Measurements from ENCODE around the gene LBP.
"Not testable (repeated sequence)": the region's sequence is repeated elsewhere in the genome, so short reads cannot be mapped to it uniquely, and the experiment has no call there.

The LBP gene

DNA sequence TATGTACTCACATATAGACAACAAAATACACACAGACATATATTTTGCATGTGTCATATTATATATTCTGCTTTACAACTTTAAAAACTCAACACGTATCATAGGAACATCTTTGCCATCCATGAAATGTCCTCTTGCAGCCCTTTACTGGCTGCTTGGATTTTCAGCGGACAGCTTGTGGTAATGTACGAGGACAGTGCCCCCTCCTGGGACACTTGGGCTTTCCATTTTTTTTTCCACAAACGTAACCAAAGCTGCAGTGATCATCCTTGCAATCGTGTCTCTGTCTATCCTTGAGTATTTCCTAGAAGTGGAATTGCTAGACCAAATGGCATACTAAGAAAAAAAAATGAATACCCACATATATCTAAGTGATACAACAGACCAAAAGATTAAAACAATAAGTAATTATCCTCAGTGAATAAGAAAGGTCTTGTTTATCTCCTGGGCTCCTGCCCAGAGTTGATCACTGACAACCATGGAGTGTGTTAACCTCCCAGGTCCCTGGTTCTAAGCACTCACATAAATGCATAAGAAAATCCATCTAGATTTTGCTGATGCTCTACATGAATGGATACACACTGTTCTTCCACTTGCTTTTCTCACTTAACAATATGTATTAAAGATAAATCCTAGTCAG lies 24.2 kb upstream of the LBP start:
- DNase-seq (ENCODE audit: low read depth), result no peak

DNA sequence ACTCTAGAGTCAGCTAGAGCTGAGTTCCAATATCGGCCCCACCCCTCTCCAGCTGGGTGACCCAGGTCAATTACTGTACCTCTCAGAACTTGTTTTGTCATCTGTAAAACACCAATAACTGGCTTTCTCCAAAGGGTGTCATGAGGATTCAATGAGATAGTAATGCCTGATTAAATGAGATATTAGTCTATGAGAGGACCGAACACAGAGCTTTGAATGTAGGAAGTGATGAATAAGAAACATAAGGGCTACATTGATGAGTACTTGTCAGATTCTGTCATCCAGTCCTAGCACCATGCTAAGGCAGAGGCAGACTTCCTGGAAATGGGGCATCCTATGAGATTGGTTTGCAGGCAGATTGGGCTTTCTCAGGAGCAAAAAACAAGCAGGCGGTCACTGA lies 22.1 kb upstream of the LBP start:
- no peak for DNase-seq (ENCODE audit: low read depth)

DNA sequence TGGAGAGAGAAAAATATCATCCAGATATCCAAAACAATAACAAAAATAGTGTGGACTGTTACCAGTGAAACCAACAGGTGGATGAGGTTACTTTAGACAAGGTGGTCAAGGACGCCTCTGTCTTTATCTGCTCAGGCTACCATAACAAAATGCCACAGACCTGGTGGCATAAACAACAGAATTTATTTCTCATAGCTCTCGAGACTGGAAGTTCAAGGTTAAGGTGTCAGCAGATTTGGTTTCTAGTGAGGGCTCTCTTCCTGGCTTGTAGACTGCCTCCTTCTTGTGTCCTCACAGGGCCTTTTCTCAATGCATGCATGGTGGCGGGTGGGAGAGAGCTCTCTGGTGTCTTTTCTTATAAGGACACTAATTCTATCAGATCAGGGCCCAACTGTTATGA lies 21.1 kb upstream of the LBP start:
- no peak for DNase-seq (ENCODE audit: low read depth)

DNA sequence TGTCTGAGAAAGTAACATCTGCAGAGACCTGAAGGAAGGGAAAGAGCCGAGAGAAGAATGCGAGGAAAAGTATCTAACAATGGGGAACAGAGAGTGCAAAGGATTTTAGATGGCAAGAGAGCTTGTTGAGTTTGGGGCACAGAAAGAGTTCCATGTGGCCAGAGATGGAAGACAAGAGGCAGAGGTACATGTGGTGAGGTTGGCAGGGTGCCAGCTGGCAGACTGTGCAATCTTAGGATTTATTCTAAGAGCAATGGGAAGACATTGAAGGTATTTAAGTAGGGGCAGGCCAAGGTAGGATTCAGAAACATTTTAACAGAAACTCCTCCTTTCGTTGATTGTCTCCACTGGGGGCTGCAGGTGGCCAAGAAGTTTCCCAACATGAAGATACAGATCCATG lies 20.4 kb upstream of the LBP start:
- no peak for DNase-seq (ENCODE audit: low read depth)

DNA sequence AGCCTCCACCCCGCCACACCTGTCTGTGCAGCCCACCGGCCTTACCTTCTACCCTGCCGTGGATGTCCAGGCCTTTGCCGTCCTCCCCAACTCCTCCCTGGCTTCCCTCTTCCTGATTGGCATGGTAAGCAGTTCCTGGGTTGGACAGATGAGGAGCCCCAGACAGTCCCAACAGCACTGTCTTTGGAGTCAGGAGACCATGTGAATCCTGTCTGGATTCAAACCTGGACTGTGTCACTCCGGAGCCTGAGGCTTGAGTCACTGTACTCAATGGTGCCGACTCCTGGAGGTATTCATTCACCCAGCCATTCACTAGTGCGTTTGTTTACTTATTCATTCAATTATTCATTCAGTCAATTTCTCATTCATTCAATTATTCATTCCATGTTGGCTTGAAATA lies 20.0 kb upstream of the LBP start:
- DNase-seq (ENCODE audit: low read depth), result no peak

DNA sequence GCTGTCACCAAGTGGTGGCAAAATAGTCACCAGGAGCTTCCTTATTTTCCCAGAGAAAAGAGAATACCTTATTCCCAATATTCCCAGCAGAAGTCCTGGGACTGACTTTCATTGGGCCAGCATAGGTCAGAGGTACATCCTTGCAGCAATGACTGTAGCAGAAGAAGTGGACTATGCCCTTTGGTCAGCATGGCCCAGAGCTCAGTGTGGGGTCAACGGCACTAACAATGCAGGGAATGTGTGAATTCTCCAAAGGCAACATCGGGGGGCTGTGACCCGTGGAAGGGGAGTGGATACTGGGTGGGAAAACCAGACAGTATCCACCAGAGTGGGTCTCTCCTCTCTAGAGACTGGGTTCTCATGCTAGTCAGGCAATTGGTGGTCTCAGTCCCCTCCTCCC lies 15.6 kb upstream of the LBP start:
- no peak for DNase-seq (ENCODE audit: low read depth)

DNA sequence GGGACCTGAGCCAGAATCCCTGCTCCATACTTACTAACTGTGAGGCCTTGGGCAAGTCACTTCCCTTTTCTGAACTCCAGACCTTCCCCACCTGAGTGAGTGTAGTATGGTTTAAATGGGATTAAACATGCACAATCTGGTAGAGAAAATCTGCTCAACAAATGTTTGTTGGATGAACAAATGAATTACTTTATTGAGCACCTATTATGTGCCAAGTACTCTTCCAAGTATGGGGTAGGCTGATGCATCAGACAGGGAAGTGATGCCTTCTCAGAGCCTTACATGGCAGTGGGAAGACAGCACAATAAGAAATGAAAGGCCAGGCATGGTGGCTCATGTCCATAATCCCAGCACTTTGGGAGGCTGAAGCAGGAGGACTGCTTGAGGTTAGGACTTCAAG lies 15.0 kb upstream of the LBP start:
- DNase-seq (ENCODE audit: low read depth), result no peak

DNA sequence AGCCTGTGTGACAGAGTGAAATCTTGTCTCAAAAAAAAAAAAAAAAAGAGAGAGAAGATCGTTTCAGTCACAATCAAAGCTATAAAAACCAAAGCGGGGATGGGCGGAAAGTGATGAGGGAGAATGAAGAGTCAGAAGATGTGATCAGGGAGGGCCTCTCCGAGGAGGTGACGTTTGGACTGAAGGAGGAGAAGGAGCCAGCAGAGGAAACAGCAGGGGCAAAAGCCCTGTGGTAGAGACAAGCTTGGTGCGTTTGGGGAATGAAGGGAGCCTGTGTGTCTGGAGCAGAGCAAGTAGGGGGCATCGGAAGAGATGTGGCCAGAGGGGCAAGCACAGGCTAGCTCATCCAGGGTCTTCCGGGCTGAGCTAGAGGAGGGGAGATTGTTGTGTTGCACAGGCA lies 14.5 kb upstream of the LBP start:
- no peak for DNase-seq (ENCODE audit: low read depth)

DNA sequence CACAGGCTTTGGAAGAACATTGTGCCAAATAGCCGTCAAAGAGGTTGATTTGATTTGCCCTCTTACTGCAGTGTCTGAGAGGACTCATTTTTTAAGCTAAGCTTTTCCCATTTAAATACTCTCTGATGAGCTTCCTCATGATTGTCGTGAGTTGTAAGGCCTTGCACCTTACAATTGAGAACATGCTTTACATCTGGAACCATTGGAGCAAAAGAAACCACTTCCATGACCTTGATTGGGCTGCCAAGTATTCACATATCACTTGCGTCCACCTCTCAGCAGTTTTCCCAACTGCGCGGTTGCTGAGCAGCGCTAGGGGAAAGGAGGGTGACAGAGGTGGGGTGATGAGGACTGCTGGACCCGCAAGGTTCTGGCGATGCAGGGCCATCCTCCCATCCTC lies 12.3 kb upstream of the LBP start:
- DNase-seq (ENCODE audit: low read depth), result no peak

DNA sequence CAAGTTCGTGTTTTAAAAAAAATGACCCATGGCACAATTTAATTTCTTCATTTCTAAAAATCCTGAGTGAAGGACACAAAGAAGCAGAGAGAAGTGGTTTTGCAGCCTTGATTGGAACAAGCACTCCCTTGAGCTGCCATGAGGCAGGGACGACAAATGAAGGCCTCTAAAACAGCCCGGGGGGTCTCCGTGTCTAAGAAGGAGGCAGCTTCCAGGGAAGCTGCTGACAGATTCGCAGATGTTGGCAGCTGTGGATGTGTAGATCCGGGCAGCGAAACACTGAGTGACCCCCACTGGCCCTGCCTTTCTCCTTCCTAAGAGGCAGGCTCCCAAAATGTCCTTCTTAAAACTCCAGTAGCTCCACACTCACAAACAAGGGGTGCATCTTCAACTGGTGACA lies 9.6 kb upstream of the LBP start:
- no peak for DNase-seq (ENCODE audit: low read depth)

DNA sequence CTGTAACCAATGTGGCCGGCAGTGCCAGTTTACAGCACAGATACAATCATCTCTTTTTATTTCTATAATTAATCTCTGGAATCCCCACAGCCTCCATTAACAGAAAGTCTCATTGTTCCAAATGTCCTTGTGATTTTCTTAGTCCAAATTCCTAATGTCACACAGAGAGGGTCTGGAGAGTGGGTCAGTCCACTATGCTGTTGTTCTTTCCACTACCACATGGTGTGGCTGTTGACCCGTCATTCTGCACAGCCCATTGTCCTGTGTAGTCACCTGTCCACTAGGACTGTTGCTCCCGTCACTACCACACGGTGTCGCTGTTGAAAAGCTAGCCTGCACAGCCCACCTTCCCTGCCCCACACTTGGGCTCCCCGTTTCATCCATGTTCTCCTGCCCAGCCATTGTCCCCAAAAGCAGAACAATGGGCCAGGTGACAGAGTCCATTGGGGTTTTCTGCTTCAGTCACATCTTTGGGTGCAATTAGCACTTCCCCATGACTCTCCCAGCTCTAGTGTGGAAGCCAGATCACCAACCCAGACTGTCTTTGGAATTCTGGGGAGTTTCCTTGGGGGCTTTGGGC lies 8.6 kb upstream of the LBP start:
- DNase-seq (ENCODE audit: low read depth), result peak; percentile 29

DNA sequence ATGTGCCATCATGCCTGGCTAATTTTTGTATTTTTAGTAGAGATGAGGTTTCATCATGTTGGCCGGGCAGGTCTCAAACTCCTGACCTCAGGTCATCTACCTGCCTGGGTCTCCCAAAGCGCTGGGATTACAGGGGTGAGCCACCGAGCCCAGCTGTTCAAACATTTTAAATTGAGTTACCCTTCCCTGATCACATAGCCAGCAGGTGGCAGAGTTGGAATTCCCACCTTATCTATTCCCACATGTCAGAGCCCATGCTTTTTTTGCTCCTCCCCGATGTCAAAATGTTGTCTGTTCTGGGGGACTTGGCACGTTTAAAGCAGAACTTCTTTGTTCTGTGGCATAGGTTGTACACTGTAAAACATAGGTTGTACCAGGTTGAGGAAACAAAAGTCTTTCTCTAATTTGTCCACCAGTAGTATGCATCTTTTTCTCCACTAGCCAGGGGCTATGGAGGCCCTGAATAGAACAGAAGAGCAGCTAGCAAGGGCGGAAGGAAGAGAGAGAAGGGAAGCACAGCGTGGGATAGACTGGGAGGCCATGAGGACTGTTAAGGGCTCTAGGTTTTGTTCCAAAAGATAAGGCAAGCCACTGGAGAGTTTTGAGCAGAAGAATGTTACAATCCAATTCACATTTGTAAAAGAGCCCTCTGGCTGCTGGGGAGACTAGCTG lies 7.3 kb upstream of the LBP start:
- no peak for DNase-seq (ENCODE audit: low read depth)

DNA sequence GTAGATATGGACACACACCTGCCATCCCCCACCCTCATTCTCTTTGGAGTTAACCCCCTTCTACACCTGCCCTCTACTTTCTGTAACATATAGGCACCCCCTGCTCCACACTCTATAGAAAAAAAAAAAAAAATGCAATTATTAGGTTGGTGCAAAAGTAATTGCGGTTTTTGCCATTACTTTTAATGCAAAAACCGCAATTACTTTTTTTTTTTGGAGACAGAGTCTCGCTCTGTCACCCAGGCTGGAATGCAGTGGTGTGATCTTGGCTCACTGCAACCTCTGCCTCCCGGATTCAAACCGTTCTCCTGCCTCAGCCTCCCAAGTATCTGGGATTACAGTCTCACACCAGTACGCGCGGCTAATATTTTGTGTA lies 6.8 kb upstream of the LBP start:
- not testable (repeated sequence) for DNase-seq (ENCODE audit: low read depth)

DNA sequence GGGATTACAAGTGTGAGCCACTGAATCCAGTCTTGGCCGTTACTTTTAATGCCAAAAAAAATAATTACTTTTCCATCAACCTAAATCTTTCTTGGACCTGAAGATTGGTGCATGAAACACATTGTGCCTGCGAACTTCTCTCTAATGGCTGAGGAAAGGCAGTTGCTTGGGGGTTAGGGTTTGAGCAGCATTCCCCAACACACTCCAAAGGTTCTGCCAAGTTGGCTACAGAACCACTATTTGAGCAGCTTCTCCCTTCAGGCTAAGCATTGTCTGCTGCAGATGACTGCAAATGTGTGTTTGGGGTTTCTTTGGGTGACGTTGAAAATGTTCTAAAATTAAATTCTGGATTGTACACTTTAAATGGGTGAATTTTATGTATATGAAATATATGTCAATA lies 6.3 kb upstream of the LBP start:
- DNase-seq (ENCODE audit: low read depth), result no peak

DNA sequence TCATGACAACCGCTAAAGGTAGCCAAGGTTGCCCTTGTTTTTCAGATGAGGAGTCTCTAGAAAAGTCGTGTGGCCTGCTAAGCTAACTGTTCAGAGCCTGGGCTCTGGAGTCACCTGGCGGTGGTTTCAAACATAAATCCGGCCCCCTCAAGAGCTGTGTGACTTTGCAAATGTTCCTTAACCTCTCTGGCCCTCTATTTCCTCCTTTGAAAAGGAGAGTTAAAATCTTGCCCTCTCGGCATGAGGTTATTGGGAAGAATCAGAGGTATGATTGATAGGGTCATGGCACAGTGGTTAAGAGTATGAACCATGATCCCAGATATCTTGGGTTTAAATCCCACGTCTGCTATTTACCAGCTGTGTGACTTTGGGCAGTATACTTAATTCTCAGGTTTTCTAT lies 5.6 kb upstream of the LBP start:
- DNase-seq (ENCODE audit: low read depth), result no peak

DNA sequence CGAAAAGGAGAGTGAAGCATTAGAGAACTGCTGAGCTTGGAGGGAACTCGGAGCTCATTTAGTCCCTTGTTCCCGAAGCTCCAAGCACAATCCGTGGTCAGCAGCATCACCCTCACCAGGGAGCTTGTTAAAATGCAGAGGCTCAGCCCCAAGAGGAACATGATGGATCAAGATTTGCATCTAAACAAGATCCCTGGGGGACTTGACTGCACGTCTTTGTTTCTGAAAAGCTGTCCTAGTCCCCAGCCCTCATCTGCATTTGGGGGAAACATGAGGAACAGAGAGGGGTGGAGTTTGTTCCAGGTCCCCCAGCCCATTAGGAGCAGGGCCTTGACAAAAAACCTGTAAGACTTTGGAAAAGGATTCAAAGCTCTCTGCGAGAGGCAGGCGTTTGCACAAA lies 4.1 kb upstream of the LBP start:
- no peak for DNase-seq (ENCODE audit: low read depth)

DNA sequence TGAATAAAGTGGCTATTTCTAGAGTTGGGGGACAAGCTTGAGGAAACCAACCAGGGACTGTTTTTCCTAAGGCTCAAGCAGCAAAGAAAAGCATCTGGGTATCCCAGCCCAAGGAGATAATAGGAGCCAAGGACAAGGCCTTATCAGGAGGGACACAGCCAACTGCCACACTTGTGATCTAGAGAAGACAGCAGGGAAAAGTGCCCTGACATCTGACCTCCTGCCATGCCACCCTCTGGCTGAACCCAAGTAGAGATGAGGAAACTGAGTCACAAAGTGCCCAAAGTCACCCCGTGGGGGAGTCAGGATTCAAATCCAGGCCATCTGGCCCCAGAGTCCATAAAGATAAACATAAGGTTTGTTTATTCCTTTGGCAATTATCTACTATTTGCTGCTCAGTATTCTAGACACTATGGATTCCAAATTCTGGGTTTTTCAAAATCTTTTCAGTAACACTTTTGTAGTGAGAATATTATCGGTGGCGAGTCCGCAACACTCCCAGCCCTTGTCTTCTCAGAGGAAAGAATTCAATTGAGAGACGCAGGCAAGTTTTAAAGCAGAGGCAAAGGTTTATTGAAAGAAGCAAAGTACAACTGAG lies 3.5 kb upstream of the LBP start:
- no peak for DNase-seq (ENCODE audit: low read depth)

DNA sequence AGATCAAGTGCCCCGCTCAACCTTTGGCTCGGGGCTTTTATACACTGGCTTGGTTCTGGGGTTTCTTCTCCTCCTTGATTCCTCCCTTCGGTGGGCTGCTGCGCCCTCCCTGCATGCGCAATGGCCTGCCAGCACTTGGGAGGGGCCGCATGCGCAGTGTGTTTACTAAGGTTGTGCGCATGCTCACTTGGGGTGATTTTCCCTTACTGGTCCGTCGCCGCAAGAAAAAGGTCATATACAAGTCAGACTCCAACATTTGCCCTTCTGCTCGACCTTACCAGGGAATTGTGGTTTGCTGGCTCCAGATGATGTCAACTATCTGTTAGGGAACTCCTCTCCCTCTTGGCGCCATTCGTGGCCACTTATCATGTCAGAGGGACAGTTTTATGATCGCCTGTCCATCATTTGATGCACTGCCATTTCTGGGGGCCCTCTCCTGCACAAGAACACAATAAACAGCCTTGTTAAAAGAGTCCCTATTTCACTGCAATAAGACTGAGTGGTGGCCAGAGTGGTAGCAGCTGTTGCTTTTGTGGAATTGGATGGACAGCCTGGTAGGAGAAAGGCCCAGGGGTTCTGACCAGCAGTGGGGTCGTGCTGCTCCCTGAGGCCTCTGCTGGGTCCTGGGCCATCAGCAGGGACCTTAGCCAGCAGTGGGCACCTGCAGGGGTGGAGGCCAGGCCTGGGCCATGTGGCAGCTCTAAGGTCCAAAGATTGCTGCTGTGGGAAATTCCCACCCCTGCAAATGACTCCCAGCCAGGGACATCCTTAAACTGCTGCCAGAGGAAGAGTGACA lies 2.8 kb upstream of the LBP start:
- DNase-seq (ENCODE audit: low read depth), result no peak

DNA sequence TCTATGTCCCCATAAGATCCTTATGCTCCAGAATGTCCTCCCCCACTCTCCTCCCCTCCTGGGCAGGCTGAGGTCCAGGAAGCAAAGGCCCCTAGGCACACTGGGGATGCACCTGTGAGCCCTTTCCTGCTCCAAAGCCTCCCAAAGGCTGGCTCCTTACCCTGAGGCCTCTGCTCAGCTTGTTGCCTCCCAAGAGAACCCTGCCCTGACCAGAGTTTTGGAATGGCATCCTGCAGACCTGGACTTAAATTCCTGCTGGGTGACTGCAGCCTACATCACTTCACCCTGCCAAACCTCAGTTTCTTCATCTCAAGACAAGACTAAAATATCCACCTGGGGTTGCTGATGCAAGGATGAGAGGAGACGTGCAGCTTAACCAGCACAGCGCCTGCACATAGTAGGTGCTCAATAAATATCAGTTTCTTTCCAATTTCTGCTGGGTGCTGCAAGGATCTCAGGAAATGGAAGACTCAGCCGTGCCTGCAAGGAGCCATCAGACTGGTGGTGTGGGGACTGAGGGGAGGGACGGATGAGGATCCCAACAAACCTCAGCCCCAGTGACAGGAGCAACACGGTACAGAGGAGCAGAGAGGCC lies 2.1 kb upstream of the LBP start:
- DNase-seq (ENCODE audit: low read depth), result no peak

DNA sequence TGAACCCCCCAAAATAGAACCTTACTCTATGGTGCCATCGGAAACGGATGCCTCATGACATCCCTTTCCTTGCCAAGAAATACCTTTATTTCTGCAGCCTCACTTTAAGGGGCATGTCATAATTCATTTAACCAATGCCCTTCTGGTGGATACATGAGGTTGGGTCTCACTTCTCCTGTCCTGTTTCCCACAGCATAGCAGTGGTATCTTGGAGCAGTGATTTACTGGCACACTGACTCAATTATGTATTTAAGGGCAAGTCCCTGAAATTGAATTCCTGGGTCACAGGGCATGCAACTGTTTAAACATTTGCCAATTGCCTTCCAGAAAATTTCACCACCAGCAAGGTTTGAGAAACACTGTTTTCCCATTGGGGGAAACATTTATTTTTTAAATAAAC lies 639 bp upstream of the LBP start:
- DNase-seq (ENCODE audit: low read depth), result no peak

DNA sequence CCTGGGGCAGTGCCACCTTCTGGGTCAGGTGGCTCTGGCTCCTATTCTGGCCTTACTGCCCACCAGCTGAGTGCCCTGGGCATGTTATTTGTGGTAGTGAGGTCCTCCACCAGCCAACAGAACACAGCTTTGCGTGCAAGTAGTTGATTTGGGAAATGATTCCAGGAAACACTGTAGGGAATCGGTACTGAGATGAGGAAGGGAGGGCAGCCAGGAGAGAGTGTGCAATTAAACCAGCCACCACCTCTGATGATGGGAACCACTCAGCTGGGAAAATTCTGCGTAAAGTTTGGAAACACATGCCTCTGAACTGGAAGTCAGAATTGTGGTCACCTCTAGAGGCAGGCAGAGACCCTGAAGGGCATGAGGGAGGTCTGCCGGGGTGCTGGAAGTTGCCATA lies 459 bp downstream of the LBP start:
- DNase-seq (ENCODE audit: low read depth), result no peak

DNA sequence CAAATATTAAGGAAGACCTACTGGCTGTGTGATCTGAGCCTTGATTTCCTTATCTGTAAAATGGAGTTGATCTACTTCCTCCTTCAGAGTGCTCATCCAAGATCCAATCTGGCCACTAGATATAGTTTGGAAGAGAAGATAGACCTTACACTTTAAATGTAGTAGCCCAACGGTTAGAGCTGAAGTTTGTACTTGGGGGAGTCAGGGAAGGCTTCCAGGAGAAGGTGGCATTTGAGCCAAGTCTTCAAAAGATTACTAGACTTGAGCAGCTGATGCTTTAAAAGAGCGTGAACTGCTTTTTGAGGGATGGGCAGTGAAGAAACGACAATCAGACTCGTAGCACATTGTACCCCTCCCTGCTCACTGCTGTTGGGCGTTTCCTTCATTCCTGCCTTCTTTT lies 3.6 kb downstream of the LBP start:
- no peak for DNase-seq (ENCODE audit: low read depth)

Data from activated T-cell treated with anti-CD3 and anti-CD28 coated beads for 48 hours (primary cell).